ENCODE measurements around the gene TIA1.

DNA sequence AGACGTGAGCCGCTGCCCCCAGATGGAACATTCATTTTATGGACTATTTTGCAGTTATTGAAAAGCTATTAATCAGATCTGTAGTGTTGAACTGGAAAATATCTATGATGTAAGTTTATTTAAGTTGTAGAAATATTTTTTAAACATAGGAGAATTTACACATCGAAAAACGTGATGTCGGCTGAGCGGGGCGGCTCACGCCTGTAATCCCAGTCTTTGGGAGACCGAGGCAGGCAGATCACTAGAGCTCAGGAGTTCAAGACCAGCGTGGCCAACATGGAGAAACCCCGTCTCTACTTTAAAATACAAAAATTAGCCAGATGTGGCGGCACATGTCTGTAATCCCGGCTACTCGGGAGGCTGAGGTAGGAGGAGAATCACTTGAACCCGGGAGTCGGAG is 2.0 kb upstream of the TIA1 start:
- no peak for TF ChIP-seq KAT7 (CRISPR knock-in tag; IDR thresholded peaks at IDR 0.05; ENCODE audit: borderline replicate concordance)
- TF ChIP-seq, protein P1, sequence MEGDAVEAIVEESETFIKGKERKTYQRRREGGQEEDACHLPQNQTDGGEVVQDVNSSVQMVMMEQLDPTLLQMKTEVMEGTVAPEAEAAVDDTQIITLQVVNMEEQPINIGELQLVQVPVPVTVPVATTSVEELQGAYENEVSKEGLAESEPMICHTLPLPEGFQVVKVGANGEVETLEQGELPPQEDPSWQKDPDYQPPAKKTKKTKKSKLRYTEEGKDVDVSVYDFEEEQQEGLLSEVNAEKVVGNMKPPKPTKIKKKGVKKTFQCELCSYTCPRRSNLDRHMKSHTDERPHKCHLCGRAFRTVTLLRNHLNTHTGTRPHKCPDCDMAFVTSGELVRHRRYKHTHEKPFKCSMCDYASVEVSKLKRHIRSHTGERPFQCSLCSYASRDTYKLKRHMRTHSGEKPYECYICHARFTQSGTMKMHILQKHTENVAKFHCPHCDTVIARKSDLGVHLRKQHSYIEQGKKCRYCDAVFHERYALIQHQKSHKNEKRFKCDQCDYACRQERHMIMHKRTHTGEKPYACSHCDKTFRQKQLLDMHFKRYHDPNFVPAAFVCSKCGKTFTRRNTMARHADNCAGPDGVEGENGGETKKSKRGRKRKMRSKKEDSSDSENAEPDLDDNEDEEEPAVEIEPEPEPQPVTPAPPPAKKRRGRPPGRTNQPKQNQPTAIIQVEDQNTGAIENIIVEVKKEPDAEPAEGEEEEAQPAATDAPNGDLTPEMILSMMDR (IDR thresholded peaks at IDR 0.05): no peak
- no peak for TF ChIP-seq FOXJ3 (CRISPR knock-in tag; IDR thresholded peaks at IDR 0.05; ENCODE audit: borderline replicate concordance)
- TF ChIP-seq, protein P2, sequence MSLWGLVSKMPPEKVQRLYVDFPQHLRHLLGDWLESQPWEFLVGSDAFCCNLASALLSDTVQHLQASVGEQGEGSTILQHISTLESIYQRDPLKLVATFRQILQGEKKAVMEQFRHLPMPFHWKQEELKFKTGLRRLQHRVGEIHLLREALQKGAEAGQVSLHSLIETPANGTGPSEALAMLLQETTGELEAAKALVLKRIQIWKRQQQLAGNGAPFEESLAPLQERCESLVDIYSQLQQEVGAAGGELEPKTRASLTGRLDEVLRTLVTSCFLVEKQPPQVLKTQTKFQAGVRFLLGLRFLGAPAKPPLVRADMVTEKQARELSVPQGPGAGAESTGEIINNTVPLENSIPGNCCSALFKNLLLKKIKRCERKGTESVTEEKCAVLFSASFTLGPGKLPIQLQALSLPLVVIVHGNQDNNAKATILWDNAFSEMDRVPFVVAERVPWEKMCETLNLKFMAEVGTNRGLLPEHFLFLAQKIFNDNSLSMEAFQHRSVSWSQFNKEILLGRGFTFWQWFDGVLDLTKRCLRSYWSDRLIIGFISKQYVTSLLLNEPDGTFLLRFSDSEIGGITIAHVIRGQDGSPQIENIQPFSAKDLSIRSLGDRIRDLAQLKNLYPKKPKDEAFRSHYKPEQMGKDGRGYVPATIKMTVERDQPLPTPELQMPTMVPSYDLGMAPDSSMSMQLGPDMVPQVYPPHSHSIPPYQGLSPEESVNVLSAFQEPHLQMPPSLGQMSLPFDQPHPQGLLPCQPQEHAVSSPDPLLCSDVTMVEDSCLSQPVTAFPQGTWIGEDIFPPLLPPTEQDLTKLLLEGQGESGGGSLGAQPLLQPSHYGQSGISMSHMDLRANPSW (CRISPR knock-in tag; conservative IDR thresholded peaks at IDR 0.05; ENCODE audit: low read depth): no peak
- TF ChIP-seq, protein P3, sequence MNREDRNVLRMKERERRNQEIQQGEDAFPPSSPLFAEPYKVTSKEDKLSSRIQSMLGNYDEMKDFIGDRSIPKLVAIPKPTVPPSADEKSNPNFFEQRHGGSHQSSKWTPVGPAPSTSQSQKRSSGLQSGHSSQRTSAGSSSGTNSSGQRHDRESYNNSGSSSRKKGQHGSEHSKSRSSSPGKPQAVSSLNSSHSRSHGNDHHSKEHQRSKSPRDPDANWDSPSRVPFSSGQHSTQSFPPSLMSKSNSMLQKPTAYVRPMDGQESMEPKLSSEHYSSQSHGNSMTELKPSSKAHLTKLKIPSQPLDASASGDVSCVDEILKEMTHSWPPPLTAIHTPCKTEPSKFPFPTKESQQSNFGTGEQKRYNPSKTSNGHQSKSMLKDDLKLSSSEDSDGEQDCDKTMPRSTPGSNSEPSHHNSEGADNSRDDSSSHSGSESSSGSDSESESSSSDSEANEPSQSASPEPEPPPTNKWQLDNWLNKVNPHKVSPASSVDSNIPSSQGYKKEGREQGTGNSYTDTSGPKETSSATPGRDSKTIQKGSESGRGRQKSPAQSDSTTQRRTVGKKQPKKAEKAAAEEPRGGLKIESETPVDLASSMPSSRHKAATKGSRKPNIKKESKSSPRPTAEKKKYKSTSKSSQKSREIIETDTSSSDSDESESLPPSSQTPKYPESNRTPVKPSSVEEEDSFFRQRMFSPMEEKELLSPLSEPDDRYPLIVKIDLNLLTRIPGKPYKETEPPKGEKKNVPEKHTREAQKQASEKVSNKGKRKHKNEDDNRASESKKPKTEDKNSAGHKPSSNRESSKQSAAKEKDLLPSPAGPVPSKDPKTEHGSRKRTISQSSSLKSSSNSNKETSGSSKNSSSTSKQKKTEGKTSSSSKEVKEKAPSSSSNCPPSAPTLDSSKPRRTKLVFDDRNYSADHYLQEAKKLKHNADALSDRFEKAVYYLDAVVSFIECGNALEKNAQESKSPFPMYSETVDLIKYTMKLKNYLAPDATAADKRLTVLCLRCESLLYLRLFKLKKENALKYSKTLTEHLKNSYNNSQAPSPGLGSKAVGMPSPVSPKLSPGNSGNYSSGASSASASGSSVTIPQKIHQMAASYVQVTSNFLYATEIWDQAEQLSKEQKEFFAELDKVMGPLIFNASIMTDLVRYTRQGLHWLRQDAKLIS (CRISPR knock-in tag; IDR thresholded peaks at IDR 0.05; ENCODE audit: borderline replicate concordance): no peak
- TF ChIP-seq, protein P4, sequence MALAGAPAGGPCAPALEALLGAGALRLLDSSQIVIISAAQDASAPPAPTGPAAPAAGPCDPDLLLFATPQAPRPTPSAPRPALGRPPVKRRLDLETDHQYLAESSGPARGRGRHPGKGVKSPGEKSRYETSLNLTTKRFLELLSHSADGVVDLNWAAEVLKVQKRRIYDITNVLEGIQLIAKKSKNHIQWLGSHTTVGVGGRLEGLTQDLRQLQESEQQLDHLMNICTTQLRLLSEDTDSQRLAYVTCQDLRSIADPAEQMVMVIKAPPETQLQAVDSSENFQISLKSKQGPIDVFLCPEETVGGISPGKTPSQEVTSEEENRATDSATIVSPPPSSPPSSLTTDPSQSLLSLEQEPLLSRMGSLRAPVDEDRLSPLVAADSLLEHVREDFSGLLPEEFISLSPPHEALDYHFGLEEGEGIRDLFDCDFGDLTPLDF (CRISPR knock-in tag; IDR thresholded peaks at IDR 0.05): no peak

Measured in WTC11 (cell line).